ENCODE results near the gene SHD.
"Not testable (repeated sequence)": the region's sequence is repeated elsewhere in the genome, so short reads cannot be mapped to it uniquely, and the experiment has no call there.

The SHD gene

DNA sequence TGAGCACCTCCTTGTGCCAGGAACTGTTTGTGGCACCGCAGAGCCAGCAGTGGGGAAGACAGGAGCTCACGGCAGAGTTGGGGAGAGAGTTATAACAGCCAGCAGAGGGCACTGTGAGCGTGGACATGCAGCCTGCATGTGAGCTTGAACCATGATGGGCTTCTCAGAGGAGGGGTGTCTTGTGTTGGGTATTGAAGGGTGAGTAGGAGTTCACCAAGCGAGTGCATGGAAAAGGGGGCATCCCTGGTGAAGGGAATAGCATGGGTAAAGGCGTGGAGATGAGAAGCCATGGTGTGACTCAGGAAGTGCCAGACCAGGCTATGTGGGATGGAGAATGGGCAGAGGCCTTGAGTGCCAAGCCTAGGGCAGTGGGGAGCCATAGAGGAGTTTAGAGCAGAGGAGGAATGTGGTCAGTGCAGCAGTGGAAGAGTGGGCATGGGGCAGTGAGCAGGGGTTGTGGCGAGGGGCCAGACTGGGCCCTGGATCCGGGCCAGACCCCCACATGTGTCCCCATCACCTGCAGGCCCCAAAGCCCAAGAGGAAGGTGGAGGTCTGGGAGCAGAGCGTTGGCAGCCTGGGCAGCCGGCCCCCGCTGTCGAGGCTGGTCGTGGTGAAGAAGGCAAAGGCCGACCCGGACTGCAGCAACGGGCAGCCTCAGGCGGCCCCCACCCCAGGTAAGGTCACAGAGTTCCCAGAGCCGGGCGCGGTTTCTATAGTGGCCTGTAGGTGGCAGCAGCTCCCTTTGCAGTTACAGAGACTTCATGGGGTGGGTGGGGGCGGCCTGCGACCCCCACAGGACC is 11.8 kb upstream of the SHD start:
- peak; percentile 50 for DNase-seq (ENCODE audit: low spot score)

DNA sequence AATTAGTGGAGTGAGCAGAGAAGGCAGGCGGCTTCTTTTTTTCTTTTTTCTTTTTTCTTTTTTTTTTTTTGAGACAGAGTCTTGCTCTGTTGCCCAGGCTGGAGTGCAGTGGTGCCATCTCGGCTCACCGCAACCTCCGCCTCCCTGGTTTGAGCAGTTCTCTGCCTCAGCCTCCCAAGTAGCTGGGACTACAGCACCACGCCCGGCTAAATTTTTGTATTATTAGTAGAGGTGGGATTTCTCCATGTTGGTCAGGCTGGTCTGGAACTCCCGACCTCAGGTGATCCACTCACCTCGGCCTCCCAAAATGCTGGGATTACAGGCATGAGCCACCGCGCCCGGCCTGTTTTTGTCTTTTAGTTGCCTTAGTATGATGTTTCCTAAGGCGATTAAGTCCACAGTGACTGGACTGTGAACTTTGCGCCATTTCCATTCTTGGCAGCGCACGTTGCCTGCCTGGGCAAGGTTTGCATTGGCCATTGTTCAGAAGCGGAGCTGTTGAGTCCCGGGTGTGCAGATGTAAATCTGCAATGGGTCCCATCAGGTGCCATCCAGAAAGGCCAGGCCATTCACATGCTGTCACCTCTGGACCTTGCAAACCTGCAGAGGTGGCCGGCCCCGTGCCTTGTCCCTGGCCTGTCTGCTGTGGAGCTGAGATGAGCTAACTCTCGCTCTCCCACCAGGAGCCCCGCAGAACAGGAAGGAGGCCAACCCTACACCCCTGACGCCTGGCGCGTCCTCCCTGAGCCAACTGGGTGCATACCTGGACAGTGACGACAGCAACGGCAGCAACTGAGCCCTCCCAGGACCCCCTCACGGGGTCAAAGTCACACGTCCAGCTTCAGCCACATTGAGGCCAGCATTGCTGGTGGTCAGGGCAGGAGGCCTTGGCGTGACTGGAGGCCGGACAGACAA is 10.9 kb upstream of the SHD start:
- no peak for DNase-seq (ENCODE audit: low spot score)

DNA sequence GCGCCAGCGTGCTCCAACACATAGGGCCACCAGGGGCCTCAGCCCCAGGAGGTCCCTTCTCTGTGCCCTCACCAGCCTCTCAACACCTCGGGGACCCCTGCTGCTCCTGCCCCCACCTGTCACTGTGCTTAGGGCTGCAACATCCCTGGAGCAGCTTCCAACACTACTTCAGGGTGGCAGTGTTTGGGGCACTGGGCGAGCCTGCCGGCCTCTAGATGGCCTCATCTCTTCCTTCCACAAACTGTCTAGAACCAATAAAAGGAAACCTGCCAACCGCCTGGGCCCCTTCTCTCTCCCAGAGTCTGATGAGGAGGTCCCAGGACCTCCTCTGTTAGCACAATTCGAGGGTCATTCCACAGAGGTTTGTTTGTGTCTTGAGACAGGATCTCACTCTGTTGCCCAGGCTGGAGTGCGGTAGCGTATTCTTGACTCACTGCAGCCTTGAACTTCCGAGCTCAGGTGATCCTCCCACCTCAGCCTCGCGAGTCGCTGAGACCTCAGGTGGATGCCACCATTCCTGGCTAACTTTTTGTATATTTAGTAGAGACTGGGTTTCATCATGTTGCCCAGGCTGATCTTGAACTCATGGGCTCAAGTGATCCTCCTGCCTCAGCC is 10.1 kb upstream of the SHD start:
- no peak for DNase-seq (ENCODE audit: low spot score)

DNA sequence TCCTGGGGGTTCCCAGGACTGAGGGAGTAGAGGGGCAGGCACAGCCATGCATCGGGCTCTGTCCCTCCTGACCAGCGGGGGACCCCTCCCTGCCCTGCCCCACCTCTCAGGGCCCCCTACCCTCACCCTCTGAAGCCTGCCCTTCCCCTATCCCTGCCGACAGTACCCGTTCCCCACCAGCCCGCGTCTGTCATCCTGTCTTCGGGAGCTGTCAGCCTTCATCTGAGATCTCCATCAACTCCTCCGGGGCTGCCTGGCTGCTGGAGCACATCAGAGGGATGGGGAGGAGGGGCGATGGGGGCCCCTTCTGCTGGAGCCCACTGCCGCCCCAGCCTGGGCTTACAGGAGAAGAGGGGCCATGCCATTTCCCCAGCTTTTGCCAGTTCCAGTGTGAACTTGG is 6.2 kb upstream of the SHD start:
- DNase-seq (ENCODE audit: low spot score), result no peak

DNA sequence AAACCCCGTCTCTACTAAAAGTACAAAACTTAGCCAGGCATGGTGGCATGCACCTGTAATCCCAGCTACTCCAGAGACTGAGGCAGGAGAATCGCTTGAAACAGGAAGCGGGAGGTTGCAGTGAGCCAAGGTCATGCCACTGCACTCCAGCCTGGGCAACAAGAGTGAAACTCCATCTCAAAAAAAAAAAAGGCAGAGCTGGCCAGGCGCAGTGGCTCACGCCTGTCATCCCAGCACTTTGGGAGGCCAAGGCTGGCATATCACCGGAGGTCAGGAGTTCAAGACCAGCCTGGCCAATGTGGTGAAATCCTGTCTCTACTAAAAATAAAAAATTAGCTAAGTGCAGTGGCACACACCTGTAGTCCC is 4.8 kb upstream of the SHD start:
- not testable (repeated sequence) for DNase-seq (ENCODE audit: low spot score)

DNA sequence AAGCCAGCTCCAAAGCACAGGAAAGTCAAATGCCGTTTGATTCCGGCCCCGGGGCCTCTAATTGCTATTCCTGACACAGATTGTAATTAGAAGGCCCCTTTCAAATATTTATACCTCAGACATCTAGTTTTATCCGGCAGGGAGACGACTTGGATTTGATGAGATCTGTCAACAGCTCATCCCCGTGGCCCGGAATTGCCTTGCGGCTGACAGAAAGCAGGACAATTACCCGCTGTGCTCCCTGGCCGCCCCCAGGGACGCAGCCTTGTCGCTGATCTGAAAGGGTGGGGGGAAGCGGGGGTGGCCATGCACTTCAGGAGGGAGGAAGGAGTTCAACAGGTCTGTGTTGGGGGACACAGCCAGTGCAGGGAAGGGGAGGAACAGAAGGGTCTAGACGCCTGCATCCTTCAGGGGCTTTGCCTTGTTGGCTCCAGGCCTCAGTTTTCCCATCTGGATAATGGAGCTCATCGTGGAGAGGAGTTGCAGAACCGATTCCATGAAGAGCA is 1.8 kb upstream of the SHD start:
- no peak for DNase-seq (ENCODE audit: low spot score)

DNA sequence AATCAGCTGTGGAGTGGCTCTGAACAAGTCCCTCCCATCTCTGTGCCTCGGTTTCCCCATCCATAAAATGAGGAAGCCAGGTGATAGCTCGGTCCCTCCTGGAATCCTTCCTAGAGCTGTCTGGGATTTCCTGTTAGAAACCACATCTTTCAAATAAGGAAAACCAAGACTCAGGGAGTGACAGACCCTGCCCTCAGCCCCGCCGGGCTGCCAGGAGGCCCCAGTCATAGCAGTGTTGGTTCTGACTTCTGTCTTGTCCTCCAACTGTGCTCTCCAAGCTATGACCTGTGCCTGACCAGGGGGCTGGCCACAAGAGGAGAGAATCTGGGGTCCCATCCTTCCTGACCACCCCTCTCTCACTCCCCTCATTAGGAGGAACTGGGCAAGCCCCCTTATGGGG is 1.1 kb upstream of the SHD start:
- no peak for DNase-seq (ENCODE audit: low spot score)

DNA sequence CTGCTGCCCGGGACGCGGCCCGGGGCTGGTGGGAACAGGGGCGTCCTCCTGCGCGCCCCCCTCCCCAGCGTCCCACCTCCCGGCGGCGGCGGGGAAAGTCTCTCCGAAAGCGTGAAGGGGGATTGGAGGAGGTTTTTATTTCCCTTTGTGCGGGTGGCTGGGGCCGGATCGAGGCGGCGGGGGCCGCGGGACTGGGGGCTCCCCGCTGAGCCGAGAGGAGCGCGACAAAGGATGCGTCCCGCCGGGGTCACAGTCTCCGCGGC is 132 bp downstream of the SHD start:
- no peak for DNase-seq (ENCODE audit: low spot score)

DNA sequence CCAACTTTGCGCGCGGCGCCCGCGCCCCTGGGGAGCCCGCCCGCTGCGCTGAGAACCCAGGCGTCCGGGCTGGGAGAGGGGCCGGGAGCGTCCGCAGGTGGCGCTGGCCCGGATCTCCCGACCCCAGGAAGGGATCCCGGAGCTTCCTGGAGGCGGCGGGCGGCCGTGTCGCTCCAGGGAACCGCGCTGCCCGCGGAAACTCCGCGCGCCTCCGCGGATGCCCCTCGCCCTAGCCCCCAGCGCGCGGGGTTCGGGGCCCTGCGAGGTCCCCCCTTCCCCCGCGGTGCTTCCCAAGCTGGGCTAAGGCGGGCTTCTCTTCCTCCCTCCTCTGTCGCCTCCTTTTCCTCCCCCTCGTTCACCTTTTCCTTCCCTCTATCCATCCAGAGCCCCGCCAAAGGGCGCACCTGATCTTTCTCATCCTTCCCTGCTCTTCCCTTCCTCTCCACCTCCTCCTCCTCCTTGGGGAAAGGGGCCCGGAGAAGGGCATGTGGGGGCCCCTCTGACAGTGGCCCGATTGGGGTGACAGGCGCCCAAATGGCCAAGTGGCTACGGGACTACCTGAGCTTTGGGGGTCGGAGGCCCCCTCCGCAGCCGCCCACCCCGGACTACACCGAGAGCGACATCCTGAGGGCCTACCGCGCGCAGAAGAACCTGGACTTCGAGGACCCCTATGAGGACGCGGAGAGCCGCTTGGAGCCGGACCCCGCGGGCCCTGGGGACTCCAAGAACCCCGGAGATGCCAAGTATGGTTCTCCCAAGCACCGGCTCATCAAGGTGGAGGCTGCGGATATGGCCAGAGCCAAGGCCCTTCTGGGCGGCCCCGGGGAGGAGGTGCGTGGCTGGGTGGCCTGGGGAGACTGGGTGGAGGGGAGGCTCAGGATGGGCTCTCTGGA is 710 bp downstream of the SHD start:
- DNase-seq (ENCODE audit: low spot score), result no peak

DNA sequence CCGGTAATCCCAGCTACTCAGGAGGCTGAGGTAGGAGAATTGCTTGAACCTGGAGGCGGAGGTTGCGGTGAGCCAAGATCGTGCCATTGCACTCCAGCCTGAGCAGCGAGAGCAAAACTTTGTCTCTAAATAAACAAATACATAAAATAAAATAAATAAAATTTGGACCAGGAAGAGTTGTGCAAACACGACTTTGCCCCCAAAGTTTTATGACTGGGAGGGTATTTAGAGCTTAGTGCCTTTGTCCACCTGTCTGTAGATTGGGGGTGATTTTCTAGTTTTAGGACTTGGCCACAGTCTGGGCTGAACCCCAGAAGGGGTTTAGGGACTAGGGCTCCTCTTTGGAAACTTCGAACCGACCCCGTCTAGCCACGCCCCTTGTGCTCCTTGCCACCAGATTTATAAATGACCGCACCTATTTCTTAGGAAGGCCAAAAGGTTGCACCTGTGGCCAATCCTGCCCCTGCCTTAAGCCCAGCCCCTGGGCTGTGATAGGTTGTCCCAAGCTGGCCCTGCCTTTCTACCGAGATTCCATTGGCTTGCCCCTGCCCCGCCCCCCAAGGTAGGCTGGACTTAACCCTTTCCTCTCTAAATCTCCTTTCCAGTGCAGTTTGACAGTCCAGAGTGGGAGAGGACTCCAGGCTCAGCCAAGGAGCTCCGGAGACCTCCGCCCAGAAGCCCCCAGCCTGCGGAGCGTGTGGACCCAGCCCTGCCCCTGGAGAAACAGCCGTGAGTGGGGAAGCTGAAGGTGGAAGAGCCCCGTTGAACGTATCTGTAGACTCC is 5.3 kb downstream of the SHD start:
- DNase-seq (ENCODE audit: low spot score), result no peak

DNA sequence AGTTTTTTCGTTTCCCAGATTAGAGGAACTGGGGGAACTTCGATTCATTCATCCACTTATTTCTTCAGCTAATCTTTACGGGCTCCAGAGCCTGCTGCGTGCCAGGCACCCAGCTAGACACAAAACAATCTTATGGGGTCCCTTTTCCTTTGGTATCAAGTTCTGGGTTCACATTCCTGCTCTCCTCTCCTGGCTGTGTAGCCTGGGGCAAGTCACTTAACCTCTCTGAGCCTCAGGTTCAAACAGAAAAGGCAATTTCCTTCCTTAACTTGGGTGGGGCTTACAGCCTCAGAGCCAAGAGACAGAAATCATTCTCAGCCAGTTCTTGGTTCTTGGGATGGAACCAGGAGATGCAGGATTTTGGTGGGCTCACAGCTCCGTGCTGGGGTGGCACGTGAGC is 5.9 kb downstream of the SHD start:
- DNase-seq (ENCODE audit: low spot score), result no peak

DNA sequence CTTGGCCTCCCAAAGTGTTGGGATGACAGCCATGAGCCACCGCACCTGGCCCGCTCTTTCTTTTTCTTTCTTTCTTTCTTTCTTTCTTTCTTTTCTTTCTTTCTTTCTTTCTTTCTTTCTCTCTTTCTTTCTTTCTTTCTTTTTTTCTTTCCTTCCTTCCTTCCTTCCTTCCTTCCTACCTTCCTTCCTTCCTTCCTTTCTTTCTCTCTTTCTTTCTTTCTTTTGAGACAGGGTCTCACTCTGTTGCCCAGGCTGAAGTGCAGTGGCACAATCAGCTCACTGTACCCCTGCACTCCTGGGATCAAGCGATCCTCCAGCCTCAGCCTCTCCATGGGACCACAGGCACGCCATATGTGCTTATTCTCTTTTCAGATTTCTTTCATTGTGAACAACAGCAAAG is 7.1 kb downstream of the SHD start:
- DNase-seq (ENCODE audit: low spot score), result not testable (repeated sequence)

DNA sequence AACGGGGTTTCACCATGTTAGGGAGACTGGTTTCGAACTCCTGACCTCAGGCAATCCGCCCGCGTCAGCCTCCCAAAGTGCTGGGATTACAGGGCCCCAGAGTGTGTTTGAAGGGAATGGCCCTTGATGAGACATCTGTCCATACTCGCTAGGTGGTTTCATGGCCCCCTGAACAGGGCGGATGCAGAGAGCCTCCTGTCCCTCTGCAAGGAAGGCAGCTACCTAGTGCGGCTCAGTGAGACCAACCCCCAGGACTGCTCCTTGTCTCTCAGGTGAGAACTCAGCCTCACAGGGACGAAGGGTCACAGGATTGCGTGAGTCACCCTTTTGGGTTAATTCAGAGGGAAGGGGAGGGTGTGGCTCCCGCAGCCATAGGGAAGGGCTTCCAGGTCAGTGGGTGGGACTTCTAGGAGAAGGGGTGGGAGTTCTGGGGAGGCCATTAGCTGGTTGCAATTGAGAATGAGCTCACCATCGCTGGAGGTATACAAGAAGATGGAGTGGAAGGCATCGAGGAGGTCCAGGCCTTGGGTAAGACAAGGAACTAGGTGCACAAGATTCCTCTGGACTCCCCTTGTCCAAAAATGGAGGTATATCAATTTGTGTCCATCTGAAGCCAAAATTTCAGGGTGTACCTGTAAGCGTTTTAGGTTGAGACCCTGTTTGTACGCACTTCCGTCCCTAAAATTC is 9.2 kb downstream of the SHD start:
- DNase-seq (ENCODE audit: low spot score), result no peak

DNA sequence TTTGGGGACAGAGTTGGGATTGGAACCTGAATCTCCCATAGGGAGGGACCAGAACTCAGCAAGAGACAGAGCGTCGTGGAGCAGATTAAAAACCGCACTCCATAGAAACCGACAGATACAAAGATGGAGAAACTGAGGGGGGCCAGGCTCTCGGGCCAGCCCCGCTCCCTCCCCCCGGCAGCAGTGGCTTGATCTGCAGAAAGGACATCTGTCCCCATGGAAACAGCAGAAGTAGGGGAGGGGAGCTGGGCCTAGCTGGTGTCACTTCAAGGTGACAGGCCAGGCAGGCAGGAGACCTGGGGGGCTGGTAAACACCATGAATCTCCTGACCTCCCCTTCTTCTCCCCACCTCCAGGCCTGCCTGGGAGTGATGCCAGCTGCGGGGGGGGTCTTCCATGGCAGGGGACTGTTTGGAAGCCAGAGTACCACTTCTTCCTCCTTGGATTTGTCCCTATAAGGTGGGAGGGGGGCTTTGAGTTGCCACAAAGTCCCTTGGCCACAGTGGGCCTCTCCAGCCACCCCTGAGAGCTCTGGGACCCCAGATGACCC is 12.2 kb downstream of the SHD start:
- DNase-seq (ENCODE audit: low spot score), result no peak

DNA sequence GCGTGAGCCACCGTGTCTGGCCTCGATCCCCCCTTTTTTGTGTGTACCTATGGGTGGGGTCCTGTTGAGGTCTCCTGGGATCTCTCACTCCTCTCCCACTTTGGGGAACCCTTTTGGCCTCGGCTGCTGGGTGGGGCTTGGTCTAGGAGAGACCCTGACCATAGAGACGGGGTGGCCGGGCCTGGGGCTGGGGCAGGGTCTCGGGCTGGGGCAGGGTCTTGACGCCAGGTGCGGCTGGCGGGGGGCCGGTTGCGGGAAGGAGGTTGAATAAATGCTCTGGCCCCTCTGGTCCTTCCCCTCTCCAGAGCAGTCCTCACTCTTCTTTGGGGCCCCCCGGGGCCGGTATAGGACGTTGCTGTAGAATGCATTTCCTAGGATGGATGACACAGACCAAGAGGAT is 13.4 kb downstream of the SHD start:
- DNase-seq (ENCODE audit: low spot score), result no peak

DNA sequence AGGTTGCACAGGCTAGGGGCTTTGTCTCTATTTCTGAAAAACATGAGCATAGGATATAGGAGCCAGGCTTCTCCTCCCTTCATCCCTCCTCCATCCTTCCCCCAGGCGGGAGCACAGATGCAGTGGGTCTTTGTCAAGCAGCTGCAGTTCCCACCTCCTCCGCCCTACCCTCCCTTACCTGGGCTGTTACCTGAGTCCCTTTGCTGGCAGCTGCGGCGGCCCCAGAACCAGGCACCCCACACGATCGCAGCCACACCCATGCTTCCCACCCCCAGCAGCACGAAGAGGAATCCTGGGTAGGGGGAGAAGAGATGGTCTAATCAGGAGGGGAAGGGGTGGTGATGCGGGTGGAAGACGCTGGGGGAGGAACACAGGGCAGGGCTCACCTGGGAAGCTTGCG is 15.3 kb downstream of the SHD start:
- no peak for DNase-seq (ENCODE audit: low spot score)

DNA sequence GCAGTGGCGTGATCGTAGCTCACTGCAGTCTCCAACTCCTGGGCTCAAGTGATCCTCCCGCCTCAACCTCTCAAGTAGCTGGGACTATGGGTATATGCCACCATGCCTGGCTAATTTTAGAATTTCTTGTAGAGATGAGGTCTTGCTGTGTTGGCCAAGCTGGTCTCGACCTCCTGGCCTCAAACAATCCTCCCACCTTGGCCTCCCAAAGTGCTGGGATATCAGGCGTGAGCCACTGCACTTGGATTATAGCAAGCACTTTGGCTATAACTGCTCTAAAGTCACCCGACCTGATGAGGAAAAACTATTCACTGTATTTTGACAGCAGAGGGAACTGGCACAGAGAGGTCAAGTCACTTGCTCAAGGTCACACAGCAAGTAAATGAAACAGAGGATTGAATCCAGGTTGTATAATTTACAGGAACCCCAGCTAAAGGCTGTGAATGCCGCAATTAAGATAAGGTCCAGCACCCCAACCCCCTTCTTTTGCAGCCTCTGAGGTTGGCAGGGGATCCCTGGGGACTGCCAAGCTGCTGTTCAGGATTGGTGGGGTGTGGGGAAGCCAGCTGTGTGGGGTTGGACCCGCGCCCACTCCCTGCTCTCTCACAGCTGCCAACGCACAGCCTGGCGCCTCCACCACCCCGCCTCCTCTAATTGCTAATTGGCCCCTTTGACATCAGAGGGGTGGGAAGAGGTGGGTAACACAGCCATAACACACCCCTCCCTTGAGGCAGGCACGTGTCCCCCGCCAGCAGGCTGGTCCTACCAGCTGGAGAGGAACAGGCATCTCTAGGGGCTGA is 17.1 kb downstream of the SHD start:
- DNase-seq (ENCODE audit: low spot score), result no peak

DNA sequence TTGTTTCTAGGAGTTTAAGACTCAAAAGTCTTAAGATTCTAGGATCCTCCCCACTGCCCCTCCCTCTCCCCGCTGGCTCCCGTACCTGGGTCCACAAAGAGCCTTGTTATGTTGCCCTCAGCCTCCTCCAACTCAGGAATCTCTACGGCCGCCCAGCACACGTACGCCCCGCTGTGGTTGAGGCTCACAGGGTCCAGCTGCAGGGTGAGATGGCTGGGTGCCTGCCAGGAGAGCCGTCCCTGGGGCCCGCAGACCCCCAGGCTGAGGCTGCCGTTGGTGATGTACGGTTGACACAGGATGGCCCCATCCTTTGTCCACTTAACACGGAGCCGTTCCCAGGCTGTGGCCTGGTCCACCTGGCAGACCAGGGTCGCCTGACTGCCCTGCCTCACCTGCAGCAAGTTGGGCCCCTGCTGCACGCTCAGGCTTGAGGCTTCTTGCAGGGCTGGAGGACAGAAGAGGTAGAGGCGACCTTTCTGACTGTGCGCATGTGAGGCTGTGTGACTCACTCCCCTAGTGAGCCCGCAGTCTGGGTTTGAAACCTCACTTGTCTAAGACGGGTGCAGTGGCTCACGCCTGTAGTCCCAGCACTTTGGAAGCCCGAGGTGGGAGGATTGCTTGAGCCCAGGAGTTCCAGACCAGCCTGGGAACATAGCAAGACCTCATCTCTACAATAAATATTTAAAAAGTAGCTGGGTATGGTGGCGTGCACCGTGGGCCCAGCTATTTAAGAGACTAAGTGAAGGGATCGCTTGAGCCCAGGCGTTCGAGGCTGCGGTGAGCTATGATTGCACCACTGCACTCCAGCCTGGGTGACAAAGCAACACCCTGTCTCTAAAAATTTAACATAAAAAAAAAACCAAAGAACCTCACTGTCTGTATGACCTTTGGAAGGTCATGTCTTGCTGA is 19.1 kb downstream of the SHD start:
- DNase-seq (ENCODE audit: low spot score), result no peak

Measured in CD4-positive, alpha-beta T cell treated with Interleukin-2 at 100 ng/mL for 4 hours (primary cell).